Measurements from ENCODE around the gene AFAP1.

Gene AFAP1

GRCh38 chr4:7818399-7818911, 121.2 kb downstream of the AFAP1 start:
- peak; percentile 57 for DNase-seq

- DNase-seq = no peak
Observed at GRCh38 chr4:7817877-7818398, 121.7 kb downstream of the AFAP1 start.

DNA sequence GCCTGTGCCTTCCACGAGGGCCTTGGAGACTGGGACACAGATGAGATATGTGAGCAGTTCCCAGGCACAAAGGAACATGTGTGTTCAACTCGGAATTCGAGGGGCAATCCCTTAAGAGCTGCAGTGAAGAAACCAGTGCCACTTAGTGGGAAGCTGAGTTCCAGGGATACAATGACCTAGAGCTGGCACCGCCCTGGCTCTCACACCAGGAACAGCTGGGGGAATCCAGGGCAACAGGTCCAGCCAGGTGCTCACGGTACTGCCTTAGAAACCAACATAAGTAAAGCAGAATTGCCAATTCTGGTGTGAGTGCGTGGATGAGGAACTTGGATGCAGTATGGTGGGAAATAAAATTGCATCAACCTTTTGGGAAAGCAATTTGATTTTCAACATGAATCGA, 122.9 kb downstream of the AFAP1 start:
- no peak for DNase-seq

DNA sequence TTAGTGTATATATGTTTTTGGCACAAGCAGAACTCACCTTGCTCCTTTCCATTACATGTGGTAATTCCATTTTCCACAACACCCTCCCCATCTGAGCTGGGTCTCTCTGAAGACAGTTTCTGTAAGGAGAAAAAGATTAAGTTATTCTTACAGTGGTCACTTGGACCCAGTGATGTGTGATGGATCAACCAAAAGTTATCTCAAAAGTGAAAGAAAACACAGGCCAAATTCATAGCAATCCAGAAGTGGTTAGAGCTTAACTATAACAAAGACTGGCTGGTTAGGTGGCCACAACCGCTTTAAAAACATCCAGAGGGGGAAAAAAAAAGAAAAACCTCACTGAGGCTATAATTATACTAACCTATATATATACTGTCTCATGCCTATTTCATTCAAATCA, 123.7 kb downstream of the AFAP1 start:
- no peak for DNase-seq

DNA sequence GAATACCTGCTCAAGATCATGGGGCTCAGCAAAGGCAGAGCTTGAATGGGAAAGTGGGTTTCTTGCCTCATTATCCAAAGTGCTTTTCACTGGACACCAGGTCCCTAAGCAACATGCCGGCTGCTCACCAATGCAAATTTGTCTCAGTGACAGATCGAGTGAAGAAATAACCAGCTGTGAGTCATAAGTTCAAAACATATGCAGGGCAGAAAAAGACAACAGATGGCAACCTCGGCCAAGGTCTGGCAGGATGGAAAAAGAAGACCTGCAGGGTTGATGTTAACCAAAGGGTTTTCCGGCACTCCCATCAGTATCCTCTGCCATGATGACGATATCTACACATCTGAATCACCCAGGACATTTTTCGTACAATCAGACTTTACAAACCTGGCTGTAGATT, 124.1 kb downstream of the AFAP1 start:
- DNase-seq = no peak

GRCh38 chr4:7814451-7814850, 125.2 kb downstream of the AFAP1 start:
- no peak for DNase-seq

GRCh38 chr4:7813674-7814073, 126.0 kb downstream of the AFAP1 start:
- DNase-seq = no peak

DNA sequence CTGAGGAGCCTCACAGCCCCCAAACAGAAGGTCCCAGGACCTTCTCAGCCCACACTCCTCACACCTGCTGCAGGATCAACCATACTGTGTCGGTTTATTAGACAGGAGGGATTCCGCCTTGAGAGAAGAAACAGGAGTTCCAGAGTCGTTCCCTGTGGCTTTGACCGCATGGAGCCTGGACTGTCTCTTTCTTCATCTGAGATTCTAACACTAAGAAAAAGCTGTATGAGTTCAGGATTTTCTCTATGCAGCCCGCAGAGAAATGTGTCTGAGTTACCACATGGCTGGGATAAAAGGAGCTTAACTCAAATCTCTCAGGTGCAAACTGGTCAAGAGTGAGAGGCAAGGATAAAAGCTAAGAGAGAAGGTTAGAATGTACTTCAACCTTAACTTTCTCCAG, 126.7 kb downstream of the AFAP1 start:
- DNase-seq = no peak

- DNase-seq = no peak
Observed at GRCh38 chr4:7812231-7812857, 127.3 kb downstream of the AFAP1 start.

- DNase-seq = no peak
Observed at GRCh38 chr4:7811536-7812191, 128.0 kb downstream of the AFAP1 start.

DNA sequence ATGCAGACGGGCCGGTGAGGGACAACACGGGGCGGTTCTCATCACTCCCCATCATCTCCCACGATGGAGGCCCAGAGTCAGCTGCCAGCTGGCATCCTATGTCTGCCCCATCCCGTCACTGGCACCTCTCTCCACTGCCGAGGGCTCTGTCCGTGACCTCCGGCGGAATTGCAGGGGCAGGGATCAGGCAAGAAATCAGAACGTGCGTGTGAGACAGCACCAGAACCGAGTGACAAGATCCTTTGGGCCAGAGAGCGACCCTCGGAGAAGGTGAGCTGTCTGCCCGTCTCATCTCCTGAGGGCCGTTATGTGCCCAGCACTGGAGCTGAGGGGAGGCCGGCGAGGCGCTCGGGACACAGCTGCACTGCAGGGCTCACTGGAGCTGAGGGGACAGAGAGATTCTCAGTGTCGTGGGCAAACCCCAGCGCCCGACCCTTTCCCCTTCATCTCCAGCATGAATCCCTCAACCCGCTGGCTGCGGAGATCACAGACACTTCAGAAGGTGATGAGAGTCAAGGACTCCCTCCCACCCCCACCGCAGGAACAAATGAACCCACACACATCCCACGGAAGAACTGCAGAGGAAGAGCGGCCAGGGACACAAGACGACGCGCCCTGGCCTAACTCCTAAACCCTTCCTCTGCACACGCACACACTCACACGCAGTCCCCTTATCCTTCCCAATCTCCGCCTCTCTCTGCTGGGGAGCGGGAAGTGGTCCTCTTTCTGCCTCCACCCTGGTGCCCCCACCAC, 128.7 kb downstream of the AFAP1 start:
- no peak for DNase-seq

DNA sequence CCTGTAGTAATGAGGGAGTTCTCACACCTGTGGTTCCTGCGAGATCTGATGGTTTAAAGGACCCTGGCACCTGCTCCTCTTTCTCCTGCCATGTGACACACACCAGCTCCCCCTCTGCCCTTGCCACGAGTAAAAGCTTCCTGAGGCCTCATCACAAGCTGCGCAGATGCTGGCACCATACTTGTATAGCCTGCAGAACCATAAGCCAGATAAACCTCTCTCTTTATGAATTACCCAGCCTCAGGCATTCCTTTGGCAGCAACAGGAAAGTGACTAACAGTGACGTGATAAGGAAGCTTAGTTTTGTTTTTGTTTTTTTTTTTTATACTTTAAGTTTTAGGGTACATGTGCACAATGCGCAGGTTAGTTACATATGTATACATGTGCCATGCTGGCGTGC, 130.9 kb downstream of the AFAP1 start:
- DNase-seq = no peak

GRCh38 chr4:7808181-7808580, 131.5 kb downstream of the AFAP1 start:
- DNase-seq = no peak

DNA sequence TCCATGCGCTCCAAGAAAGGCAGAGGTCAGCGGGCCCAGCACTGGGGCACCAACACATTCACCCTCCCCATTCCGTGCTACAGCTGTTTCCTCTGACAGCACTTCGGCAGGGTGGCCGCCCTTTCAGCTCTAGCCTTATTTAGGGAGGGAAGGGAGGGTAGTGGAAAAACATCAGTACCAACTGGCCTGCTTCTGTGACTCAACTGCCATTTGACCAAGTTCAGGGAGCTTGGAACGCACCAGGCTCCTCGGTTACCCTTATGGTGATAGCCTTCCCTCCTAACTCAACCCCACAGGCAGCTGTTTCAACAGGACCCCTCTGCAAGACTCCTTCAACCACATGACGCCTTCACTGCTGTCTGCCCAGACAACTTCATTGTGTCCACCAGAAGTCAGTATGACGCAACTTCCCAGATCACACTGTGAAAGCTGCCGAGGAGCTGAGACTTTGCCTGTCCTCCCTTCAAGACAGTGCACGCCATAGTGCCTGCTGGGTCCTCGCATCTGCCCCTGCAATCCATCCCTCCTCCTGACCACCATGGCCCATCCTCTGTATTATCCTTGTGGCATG, 132.2 kb downstream of the AFAP1 start:
- no peak for DNase-seq

GRCh38 chr4:7806338-7807090, 133.1 kb downstream of the AFAP1 start:
- DNase-seq = no peak

DNA sequence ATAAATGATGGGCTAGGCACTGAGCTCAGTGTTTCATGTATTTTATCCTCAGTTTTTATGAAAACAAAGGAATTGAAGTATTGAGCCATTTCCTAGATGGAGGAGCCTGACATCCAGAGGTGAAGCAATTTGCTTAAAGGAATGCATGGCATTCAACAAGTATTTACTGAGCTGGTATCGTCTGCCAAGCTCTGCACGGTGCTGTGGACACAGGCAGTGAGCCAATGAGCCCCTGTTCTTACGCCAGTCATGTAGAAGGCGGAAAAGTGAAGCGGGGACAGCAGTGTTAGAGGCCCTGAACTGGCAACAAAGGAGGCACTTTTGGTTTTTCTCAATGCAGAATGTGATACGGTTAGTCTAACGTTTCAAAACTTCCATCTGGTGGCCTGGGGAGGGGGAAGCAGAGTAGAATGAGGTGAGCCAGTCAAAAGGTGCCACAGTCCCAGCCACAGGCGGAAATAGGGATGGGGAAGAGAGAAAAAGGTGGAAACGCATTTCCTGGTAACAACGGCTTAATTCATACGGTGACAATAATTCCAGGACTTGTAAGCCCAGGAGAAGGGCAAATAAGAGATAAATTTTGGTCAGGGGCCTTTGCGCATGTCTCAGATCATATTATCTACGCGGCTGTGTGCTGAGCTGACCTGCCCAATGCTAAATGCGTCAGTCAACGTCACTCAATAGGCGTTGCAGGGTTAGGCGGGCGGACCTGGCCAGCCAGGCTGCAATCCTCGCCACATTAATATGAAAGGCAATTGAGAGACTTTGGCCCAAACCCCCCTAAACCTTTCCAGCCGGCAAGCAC, 133.9 kb downstream of the AFAP1 start:
- DNase-seq = peak; percentile 47

DNA sequence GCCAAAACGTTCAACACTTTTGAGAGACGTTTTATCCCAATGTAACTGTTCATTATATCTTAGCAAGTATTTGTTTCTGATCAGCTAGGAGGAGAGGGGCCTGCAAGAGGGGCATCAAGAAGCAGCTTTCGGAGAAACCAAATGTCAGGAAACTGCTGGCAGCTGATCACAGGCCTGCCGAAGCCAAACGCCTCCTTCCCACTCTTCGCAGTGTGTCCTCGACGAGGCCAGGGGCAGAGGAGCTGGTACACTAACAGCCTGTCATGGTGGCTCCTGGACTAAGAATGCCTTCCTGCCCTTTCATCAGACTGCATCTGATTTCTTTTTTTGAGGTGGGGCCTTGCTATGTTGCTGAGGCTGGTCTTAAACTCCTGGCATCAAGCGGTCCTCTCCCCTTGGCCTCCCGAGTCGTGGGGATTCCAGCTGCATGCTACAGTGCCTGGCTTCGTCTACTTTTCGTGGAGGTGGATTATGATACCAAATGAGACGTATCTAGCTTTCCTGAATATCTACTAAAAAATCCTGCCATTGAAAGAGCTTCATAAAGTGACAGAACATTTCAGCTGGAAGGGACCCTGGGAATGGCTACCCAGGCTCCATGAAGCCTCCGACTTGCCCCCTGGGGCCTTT, 134.8 kb downstream of the AFAP1 start:
- no peak for DNase-seq

GRCh38 chr4:7803992-7804755, 135.5 kb downstream of the AFAP1 start:
- DNase-seq = peak; percentile 58

GRCh38 chr4:7803371-7803770, 136.3 kb downstream of the AFAP1 start:
- no peak for DNase-seq

- DNase-seq = peak; percentile 51
Observed at GRCh38 chr4:7802093-7802726, 137.5 kb downstream of the AFAP1 start.
